Adipocyte (in vitro differentiated cells): ENCODE measurements around the gene ABCG1.

ENCODE experiments used
- DNase-seq: peaks from one replicate; pipeline ENCODE4 v3.0.0-alpha.2; 2015; ENCODE audit warnings: low read depth
- H3K27me3 ChIP-seq: replicated peaks from 2 replicates; pipeline ENCODE4 v1.7.0; 2013; ENCODE audit warnings: mild to moderate bottlenecking, low read length, moderate library complexity; ENCODE audit not compliant: control insufficient read depth, insufficient read depth
- H3K36me3 ChIP-seq: 2 replicates; pipeline ENCODE4 v1.7.0; 2013; ENCODE audit warnings: low read length, mild to moderate bottlenecking, moderate library complexity; ENCODE audit not compliant: control insufficient read depth, insufficient read depth, severe bottlenecking
- H3K4me1 ChIP-seq: 2 replicates; pipeline ENCODE4 v1.7.0; 2013; ENCODE audit warnings: mild to moderate bottlenecking, low read length, moderate library complexity; ENCODE audit not compliant: control insufficient read depth, insufficient read depth
- H3K4me3 ChIP-seq: 2 replicates; pipeline ENCODE4 v1.7.0; 2013; ENCODE audit warnings: mild to moderate bottlenecking, low read length, moderate library complexity
- H3K9ac ChIP-seq: 2 replicates; pipeline ENCODE4 v1.7.0; 2013; ENCODE audit warnings: mild to moderate bottlenecking, low read length, moderate library complexity
- H3K9me3 ChIP-seq: 2 replicates; pipeline ENCODE4 v1.7.0; 2013; ENCODE audit warnings: mild to moderate bottlenecking, low read length, moderate library complexity; ENCODE audit not compliant: control insufficient read depth

ABCG1 gene

DNA sequence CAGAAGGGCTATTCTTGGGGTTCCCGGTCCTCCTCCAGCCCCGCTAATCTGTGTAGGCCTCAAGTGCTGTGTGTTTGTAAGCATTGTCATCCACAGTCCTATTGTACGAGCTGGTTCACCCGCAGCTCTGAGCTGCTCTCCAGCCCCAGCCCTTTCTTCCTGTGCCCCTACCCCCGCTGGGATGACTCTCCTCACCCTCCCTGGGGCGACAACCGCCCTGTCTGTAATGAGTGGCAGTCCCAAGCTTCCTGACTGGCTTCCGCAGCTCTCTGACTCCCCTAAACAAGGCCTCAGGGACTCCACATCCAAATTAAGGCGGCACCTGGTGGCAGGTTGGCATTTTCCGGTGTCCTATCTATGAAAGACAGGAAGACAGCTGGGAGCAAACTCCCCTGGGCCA lies 50.4 kb downstream of the ABCG1 start:
- DNase-seq: no peak
- Histone ChIP-seq H3K36me3 (no peaks in the 10 kb centered on the region), H3K4me3 (no peak overlapping the region), H3K9ac (no peak overlapping the region), H3K27me3 (peaks cover 32% of the 10 kb centered on the region), H3K9me3 (no peaks in the 10 kb centered on the region), H3K4me1 (no peaks in the 10 kb centered on the region)

GRCh38 chr21:42271065-42271464 lies 52.1 kb downstream of the ABCG1 start:
- Histone ChIP-seq H3K27me3 (peaks cover 28% of the 10 kb centered on the region), H3K36me3 (no peaks in the 10 kb centered on the region), H3K4me3 (no peak overlapping the region), H3K4me1 (no peaks in the 10 kb centered on the region), H3K9ac (no peak overlapping the region), H3K9me3 (no peaks in the 10 kb centered on the region)
- DNase-seq: no peak

DNA sequence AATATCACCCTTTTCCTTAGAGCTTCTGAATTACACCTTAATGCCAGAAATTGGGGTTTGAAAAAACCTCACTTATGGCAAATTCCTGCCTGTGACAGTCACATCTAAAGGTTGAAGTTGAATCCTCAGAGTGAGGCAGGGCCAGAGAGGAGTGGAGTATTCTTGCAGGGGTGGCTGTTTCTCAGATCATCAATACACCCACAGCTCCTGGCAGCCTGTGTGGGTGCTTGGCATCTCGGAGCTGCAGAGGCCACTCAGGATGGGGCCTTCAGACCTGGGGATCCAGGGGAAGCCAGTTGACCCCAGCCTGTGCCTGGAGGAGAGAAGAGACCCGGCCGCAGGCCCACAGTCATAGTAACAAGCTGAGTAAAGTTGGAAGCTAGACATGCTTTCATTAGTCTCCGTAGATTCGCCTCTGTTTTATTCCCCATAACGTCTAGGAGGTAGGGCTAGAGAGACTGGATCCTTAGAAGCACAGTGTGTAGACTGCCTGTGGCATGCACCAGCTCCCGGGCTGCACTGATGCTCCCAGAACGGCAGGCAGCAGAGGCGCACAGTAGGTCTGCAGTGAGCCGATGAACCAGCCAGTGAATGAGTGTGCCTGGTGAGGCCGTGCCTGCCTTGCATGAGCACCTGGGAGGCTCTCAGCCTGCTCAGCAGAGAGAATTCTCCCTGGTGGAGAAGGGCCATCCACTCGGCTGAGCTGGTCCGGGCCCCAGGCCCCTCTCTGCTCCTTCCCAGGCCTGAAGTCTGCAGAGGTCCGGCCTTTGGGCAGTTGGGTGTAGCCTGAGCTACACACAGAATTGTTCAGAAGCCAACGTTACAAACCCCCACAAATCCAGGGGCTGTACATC lies 53.4 kb downstream of the ABCG1 start:
- no peaks in the 10 kb centered on the region for H3K4me1 ChIP-seq
- H3K27me3 ChIP-seq: peaks cover 26% of the 10 kb centered on the region
- H3K4me3 ChIP-seq: no peak overlapping the region
- no peaks in the 10 kb centered on the region for H3K9me3 ChIP-seq
- no peaks in the 10 kb centered on the region for H3K36me3 ChIP-seq
- DNase-seq: no peak
- no peak overlapping the region for H3K9ac ChIP-seq

- Histone ChIP-seq H3K4me1 (no peaks in the 10 kb centered on the region), H3K27me3 (peaks cover 27% of the 10 kb centered on the region), H3K4me3 (no peak overlapping the region), H3K9me3 (no peaks in the 10 kb centered on the region), H3K9ac (no peak overlapping the region), H3K36me3 (no peaks in the 10 kb centered on the region)
- DNase-seq: no peak
Measured at GRCh38 chr21:42272984-42273600, 54.2 kb downstream of the ABCG1 start.

- Histone ChIP-seq H3K4me3 (no peak overlapping the region), H3K36me3 (no peaks in the 10 kb centered on the region), H3K27me3 (peaks cover 36% of the 10 kb centered on the region), H3K4me1 (no peaks in the 10 kb centered on the region), H3K9me3 (no peaks in the 10 kb centered on the region), H3K9ac (no peak overlapping the region)
- DNase-seq: no peak
Measured at GRCh38 chr21:42276076-42276475, 57.1 kb downstream of the ABCG1 start.

DNA sequence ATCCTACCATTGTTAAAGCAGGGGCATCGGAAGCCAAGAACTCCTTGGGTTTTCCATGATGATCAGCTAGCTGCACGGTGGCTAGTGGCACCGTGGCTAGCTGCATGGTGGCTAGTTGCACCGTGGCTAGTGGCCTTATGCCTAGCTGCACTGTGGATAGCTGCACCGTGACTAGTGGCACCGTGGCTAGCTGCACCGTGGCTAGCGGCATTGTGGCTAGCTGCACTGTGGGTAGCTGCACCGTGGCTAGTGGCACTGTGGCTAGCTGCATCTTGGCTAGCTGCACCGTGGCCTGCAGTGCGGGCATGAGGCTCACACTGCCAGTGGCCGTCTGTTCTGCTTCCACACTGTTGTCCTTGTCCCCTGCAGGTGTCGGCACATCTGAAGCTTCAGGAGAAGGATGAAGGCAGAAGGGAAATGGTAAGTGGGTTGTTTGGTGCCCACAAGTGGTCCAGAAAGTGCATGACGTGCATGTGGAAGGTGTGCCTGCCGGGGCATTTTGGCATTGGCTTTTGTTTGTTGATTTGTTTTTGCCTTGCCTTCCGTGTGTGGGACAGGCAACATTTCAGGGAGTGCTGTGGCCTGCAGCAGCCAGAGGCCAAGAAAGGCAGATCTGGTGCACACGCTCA lies 57.7 kb downstream of the ABCG1 start:
- Histone ChIP-seq H3K27me3 (peaks cover 32% of the 10 kb centered on the region), H3K4me1 (no peaks in the 10 kb centered on the region), H3K9ac (no peak overlapping the region), H3K36me3 (no peaks in the 10 kb centered on the region), H3K9me3 (no peaks in the 10 kb centered on the region), H3K4me3 (no peak overlapping the region)
- no peak for DNase-seq

DNA sequence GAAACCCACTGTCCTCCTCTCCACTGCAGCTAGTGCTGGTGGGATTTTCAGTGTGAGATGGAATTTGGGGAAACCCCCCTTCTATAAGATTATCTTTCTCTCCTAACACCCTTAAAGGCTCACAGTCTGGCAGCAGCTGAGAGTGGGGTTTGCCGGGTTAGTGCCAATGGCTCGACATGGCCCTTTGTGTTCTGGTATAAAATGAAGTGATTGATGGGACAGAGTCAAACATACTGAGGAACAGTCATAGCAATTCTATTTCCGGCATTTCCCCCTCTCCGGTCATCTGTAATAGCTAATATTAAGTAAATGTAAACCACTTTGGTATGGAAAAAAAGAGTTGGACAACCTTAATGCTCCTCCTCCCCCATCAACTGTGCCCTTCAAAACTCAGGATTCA lies 58.7 kb downstream of the ABCG1 start:
- peaks cover 32% of the 10 kb centered on the region for H3K27me3 ChIP-seq
- no peaks in the 10 kb centered on the region for H3K36me3 ChIP-seq
- DNase-seq: no peak

GRCh38 chr21:42278451-42279149 lies 59.7 kb downstream of the ABCG1 start:
- Histone ChIP-seq H3K4me3 (no peak overlapping the region), H3K27me3 (peaks cover 31% of the 10 kb centered on the region), H3K36me3 (no peaks in the 10 kb centered on the region), H3K9ac (no peak overlapping the region), H3K4me1 (no peaks in the 10 kb centered on the region), H3K9me3 (no peaks in the 10 kb centered on the region)
- DNase-seq: no peak

More for the DNA sequence above, 58.7 kb downstream of the ABCG1 start:
- Histone ChIP-seq H3K9ac (no peak overlapping the region), H3K4me3 (no peak overlapping the region), H3K4me1 (no peaks in the 10 kb centered on the region), H3K9me3 (no peaks in the 10 kb centered on the region)

DNA sequence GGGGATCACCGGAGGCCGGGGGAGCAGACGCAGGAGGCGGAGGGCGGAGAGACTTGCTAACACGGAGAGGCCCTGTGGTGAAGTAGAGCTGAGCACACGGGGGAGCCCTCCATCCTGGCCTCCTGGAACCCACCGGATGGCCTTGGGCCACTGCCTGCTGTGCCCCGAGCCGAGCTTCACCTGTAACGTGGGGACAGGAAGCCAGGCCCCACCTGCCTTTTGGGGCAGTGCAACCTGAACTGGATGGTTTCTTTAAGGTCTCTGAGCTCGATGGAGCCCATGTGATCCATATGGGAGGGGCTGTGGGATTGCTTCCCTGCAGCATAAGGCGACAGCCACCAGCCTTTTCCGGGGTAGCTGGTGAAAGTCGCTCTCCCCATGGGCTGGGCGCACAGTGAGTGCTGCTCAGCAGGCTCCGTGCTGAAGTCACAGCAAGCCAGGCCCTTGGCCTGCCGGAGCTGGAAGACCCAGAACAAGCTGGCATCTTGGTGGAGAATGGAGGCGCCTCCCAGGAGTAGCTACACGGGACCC lies 60.5 kb downstream of the ABCG1 start:
- Histone ChIP-seq H3K9ac (no peak overlapping the region), H3K27me3 (peaks cover 31% of the 10 kb centered on the region), H3K36me3 (no peaks in the 10 kb centered on the region), H3K4me1 (no peaks in the 10 kb centered on the region), H3K9me3 (no peaks in the 10 kb centered on the region), H3K4me3 (no peak overlapping the region)
- DNase-seq: no peak

DNA sequence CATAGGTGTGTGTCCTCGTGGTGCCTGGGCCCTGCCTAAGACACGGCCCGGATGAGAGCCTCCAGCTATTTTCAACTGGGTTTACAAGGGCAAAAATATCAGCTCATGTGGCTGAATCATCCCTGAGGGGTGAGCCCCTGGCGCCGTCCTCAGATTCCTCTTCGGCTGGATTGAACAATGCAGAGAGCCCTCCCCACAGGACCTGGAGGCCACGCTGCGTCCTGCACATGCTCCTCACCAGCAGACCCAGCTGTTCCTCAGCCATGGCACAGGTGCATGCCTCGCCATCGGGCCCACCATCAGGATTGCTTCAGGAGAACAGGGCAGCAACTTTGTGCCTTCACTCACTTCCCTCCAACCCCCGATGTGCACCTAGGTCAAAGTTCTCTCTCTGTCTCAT lies 60.9 kb downstream of the ABCG1 start:
- DNase-seq: no peak
- Histone ChIP-seq H3K9me3 (no peaks in the 10 kb centered on the region), H3K36me3 (no peaks in the 10 kb centered on the region)

More for the DNA sequence above, 60.9 kb downstream of the ABCG1 start:
- Histone ChIP-seq H3K4me1 (no peaks in the 10 kb centered on the region), H3K9ac (no peak overlapping the region), H3K27me3 (peaks cover 31% of the 10 kb centered on the region), H3K4me3 (no peak overlapping the region)
